Right atrium auricular region (tissue), 2 donors: Measurements from ENCODE around the gene CADPS. TPM values are rescaled to one million over a fixed set of nuclear protein-coding genes. Genes with fewer than 3 reads are reported as not detected.

Experiments
- DNase-seq: peaks from one replicate; pipeline ENCODE4 v3.0.0-alpha.2; 2019; ENCODE audit warnings: low spot score
- H3K27ac ChIP-seq, 2 donors: fragments of 200-600 bp; sonication (generic); 1 replicate in 1 of 2; 2 replicates in 1 of 2; pipeline ENCODE4 v1.5.1; 2016 to 2019
- H3K27me3 ChIP-seq, 2 donors: fragments of 200-600 bp; sonication (generic); one replicate each; pipeline versions ENCODE4 v1.5.1 to v1.6.0; 2017 to 2019
- H3K36me3 ChIP-seq: fragments of 200-600 bp; sonication (generic); one replicate; pipeline ENCODE4 v1.5.1; 2016
- H3K4me1 ChIP-seq, 2 donors: fragments of 200-600 bp; sonication (generic); one replicate each; pipeline versions ENCODE4 v1.5.1 to v1.6.0; 2017 to 2019
- H3K4me3 ChIP-seq, 2 donors: fragments of 200-600 bp; sonication (generic); 1 replicate in 1 of 2; 2 replicates in 1 of 2; pipeline ENCODE4 v1.5.1; 2017 to 2019; ENCODE audit warnings: mild to moderate bottlenecking in 1 of 2, moderate library complexity in 1 of 2
- H3K9me3 ChIP-seq, 2 donors: fragments of 200-600 bp; sonication (generic); one replicate each; pipeline ENCODE4 v1.5.1; 2019
- total RNA-seq, 2 donors: library from RNA; depleted of rRNA; stranded (reverse); fragments of >200 nt; gene quantifications; one replicate each; pipeline ENCODE4 v1.1.0, GENCODE V29; 2016
- TF ChIP-seq, protein P1 (sequence below), 2 donors: fragments of 200-600 bp; sonication (generic); IDR thresholded peaks; one replicate each; pipeline ENCODE4 v1.5.1; 2019; ENCODE audit warnings: antibody characterized with exemption in 2 of 2

Gene CADPS
- total RNA-seq, 2 donors from 2014 or later, result 16.1 to 48.2 TPM

DNA sequence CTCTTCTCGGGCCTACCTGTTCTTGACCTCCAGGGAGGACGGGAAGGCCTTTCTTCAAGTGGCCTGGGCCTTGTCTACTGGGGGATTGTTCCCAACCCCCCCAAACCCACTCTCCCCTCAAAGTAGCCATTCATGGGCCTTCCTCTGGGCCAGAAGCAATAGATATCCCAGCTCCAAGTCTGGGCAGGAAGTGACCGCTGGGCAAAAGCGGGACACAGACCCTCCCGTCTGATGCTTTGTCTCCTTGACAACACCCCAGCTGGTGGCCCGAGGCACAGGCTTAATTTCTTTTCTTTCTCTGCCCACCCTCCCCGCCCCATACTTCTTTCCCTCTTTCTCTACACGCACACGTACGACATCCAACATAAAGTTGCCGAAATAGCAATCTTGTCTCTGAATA lies 460.4 kb downstream of the CADPS start:
- no peak for DNase-seq
- H3K4me3 ChIP-seq, result no peak overlapping the region
- no peaks in the 10 kb centered on the region for H3K9me3 ChIP-seq
- no peak overlapping the region for H3K27ac ChIP-seq
- H3K27me3 ChIP-seq, result no peaks in the 10 kb centered on the region
- H3K4me1 ChIP-seq, result no peaks in the 10 kb centered on the region
- TF ChIP-seq, protein P1, sequence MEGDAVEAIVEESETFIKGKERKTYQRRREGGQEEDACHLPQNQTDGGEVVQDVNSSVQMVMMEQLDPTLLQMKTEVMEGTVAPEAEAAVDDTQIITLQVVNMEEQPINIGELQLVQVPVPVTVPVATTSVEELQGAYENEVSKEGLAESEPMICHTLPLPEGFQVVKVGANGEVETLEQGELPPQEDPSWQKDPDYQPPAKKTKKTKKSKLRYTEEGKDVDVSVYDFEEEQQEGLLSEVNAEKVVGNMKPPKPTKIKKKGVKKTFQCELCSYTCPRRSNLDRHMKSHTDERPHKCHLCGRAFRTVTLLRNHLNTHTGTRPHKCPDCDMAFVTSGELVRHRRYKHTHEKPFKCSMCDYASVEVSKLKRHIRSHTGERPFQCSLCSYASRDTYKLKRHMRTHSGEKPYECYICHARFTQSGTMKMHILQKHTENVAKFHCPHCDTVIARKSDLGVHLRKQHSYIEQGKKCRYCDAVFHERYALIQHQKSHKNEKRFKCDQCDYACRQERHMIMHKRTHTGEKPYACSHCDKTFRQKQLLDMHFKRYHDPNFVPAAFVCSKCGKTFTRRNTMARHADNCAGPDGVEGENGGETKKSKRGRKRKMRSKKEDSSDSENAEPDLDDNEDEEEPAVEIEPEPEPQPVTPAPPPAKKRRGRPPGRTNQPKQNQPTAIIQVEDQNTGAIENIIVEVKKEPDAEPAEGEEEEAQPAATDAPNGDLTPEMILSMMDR (IDR thresholded peaks at IDR 0.05), result no peak
- H3K36me3 ChIP-seq, result no peaks in the 10 kb centered on the region

DNA sequence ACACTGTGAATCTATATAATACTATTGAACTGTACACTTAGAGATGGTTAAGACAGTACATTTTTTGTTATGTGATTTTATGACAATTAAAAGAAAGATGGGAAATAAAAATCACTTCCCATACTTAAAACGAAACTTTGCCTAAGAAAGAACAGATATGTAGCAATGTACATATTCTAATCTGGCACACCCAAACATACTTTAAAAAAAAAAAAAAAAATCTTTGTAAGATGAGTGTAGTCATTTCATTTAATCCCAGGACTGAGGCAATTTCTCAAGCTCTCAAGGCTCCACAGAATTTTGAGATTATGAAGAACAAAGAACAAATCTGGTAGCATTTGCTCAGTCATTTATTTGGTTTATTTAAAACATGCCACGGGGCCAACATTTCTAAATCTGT lies 461.5 kb downstream of the CADPS start:
- Histone ChIP-seq H3K4me3 (no peak overlapping the region), H3K4me1 (no peaks in the 10 kb centered on the region), H3K27me3 (no peaks in the 10 kb centered on the region), H3K9me3 (no peaks in the 10 kb centered on the region), H3K36me3 (no peaks in the 10 kb centered on the region), H3K27ac (no peak overlapping the region)
- TF ChIP-seq, protein P1 (IDR thresholded peaks at IDR 0.05), result no peak
- DNase-seq, result no peak

DNA sequence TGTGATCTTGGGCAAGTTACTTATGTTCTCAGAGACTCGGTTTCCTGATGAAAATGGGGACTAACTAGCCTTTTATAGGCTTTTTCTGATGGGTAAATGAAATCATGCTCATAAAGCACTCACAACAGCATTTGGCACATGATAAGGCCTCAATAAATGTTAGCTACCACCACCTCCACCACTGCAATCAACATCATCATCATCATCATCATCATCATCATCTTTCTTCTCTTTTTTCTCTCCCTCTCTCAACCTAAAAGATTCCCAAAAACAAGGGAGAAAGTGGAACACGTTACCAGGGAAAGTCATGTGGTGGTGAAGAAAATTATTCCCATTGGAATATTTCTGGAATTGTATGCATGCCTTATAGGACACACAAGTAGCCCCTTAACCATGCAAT lies 468.3 kb downstream of the CADPS start:
- Histone ChIP-seq H3K27ac (no peak overlapping the region), H3K9me3 (no peaks in the 10 kb centered on the region), H3K27me3 (no peaks in the 10 kb centered on the region), H3K4me1 (no peaks in the 10 kb centered on the region), H3K36me3 (no peaks in the 10 kb centered on the region), H3K4me3 (no peak overlapping the region)
- DNase-seq, result no peak
- TF ChIP-seq, protein P1 (IDR thresholded peaks at IDR 0.05), result no peak

DNA sequence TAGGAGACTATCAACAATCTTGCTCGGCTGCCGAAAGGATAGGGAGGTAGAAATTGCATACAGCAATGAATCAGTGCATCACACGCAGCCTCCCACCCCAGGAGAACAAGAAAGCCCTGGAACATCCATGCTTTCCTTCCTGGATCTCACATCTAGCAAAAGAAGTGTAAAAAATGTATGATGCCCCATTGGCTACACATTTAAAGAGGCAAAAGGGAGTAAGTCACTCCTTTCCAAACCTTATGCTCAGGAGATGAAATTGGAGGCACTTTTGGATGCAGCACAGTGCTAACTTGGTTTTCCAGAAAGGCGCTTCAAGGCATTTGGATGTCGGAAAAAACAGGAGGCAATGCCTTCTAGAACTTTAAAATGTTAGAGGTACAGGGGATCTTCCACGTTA lies 469.6 kb downstream of the CADPS start:
- Histone ChIP-seq H3K4me1 (no peaks in the 10 kb centered on the region), H3K9me3 (no peaks in the 10 kb centered on the region), H3K27ac (no peak overlapping the region), H3K36me3 (no peaks in the 10 kb centered on the region), H3K27me3 (no peaks in the 10 kb centered on the region), H3K4me3 (no peak overlapping the region)
- TF ChIP-seq, protein P1 (IDR thresholded peaks at IDR 0.05), result no peak
- no peak for DNase-seq

DNA sequence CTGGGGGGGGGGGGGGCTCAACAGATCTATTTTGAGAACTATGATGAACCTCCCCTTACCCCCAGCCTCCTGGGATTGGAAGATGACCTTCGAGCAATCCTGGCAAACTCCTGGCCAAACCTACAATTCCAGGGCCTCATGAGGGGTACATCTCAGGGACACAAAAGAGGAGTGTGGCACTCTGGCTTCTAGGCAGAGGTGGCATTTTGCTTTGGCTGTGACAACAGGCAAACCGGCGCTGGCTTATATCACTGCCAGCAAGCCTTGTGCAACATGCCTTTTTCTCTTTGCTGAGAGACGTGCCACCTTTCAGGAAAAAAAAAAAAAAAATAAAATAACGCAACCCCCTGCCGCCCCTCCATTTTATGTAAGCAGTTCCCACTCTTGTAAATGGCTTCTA lies 470.1 kb downstream of the CADPS start:
- Histone ChIP-seq H3K4me3 (no peak overlapping the region), H3K4me1 (no peaks in the 10 kb centered on the region), H3K27me3 (no peaks in the 10 kb centered on the region), H3K9me3 (no peaks in the 10 kb centered on the region), H3K36me3 (no peaks in the 10 kb centered on the region), H3K27ac (no peak overlapping the region)
- TF ChIP-seq, protein P1 (IDR thresholded peaks at IDR 0.05), result no peak
- DNase-seq, result no peak

DNA sequence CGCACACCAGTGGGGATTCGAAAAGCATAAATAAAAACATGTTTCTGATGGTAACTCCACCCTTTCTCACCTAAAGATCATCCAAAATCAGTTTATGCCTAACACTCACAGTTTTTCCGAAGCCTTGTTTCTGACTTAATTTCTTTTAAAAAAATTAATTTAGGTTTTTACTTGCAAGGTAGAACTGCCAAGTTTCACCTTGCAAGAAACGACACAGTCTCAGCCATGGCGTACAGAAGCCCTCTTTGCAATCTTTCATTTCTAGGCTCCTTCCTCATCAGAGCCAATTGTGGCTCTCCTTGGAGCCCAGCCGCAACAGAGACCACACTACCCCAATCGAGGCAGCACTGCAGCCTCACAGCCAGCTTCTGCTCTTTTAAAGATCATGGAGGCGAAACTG lies 470.9 kb downstream of the CADPS start:
- H3K4me1 ChIP-seq, result no peaks in the 10 kb centered on the region
- TF ChIP-seq, protein P1 (IDR thresholded peaks at IDR 0.05), result no peak
- H3K9me3 ChIP-seq, result no peaks in the 10 kb centered on the region
- H3K27ac ChIP-seq, result no peak overlapping the region
- no peaks in the 10 kb centered on the region for H3K27me3 ChIP-seq
- H3K36me3 ChIP-seq, result no peaks in the 10 kb centered on the region
- H3K4me3 ChIP-seq, result no peak overlapping the region
- DNase-seq, result no peak
